ENCODE results near the gene ABCA9.
"Not testable (repeated sequence)": the region's sequence is repeated elsewhere in the genome, so short reads cannot be mapped to it uniquely, and the experiment has no call there.

DNA sequence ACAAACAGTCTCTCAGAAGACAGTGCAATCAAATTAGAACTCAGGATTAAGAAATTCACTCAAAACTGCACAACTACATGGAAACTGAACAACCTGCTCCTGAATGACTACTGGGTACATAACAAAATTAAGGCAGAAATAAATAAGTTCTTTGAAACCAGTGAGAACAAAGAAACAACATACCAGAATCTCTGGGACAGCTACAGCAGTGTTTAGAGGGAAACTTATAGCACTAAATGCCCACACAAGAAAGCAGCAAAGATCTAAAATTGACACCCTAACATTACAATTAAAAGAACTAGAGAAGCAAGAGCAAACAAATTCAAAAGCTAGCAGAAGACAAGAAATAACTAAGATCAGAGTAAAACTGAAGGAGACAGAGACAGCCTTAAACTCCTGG is 12.7 kb upstream of the ABCA9 start:
- TF ChIP-seq, protein P1, sequence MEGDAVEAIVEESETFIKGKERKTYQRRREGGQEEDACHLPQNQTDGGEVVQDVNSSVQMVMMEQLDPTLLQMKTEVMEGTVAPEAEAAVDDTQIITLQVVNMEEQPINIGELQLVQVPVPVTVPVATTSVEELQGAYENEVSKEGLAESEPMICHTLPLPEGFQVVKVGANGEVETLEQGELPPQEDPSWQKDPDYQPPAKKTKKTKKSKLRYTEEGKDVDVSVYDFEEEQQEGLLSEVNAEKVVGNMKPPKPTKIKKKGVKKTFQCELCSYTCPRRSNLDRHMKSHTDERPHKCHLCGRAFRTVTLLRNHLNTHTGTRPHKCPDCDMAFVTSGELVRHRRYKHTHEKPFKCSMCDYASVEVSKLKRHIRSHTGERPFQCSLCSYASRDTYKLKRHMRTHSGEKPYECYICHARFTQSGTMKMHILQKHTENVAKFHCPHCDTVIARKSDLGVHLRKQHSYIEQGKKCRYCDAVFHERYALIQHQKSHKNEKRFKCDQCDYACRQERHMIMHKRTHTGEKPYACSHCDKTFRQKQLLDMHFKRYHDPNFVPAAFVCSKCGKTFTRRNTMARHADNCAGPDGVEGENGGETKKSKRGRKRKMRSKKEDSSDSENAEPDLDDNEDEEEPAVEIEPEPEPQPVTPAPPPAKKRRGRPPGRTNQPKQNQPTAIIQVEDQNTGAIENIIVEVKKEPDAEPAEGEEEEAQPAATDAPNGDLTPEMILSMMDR (IDR thresholded peaks at IDR 0.05) = not testable (repeated sequence)
- not testable (repeated sequence) for TF ChIP-seq POLR2A (IDR thresholded peaks at IDR 0.05)

Data from lower leg skin (tissue), 3 donors.